ENCODE data around the gene IGFN1. TPM values are rescaled to one million over a fixed set of nuclear protein-coding genes. Genes with fewer than 3 reads are reported as not detected.

Gene IGFN1
- total and polyA plus RNA-seq, 10 of the 15 experiments (the other 5 are each of a cell fraction or from before 2014, with no cell fraction given) = not detected

- Histone ChIP-seq H4K20me1 (ENCODE audit: control insufficient read depth, insufficient read depth) (no peaks in the 10 kb centered on the region; the same call in 1 of the 2 replicates), H3K27ac (ENCODE audit: control insufficient read depth, insufficient read depth) (no peak overlapping the region), H2AFZ (ENCODE audit: control insufficient read depth, low read depth, low read length) (no peak overlapping the region), H3K4me3 (no peak overlapping the region), H3K36me3 (ENCODE audit: control insufficient read depth in 2 of 2, insufficient read depth in 2 of 2, low read length in 1 of 2) (peaks cover 4% of the 10 kb centered on the region in 2 experiments; a peak in 3 of 4 replicates), H3K4me2 (ENCODE audit: control insufficient read depth, insufficient read depth) (no peak overlapping the region), H3K27me3 (replicated peaks in 1 of 2; ENCODE audit: control insufficient read depth in 2 of 2, insufficient read depth in 2 of 2, low read length in 1 of 2) (no peaks in the 10 kb centered on the region), H3K4me1 (ENCODE audit: control insufficient read depth, insufficient read depth, low read length) (no peaks in the 10 kb centered on the region), H3K9me3 (replicated peaks; ENCODE audit: control insufficient read depth, insufficient read depth, low read length) (no peaks in the 10 kb centered on the region), H3K79me2 (ENCODE audit: control insufficient read depth, insufficient read depth, low read length) (no peaks in the 10 kb centered on the region), H3K9ac (ENCODE audit: control insufficient read depth, insufficient read depth, low read length) (no peak overlapping the region)
- BruUV-seq (replicated peaks) = no TSS peak
- WGBS (ENCODE audit: insufficient coverage, insufficient replicate concordance, low lambda C conversion rate, missing lambda C conversion rate) = 88% methylated on average over 16 of the region's 16 CpGs
- DNase-seq (ENCODE audit: low read depth, low spot score) = no peak
- in situ Hi-C loops (cut with MboI) = no loop called here
- intact Hi-C loops (cut with micrococcal nuclease; ENCODE audit: unreplicated experiment) = no loop called here
- ChIA-PET SMC1A (ENCODE audit: uncharacterized antibody, unreplicated experiment) (no interaction called here), CTCF (interaction anchor here (1.2 kb wide), 1 partner anchor 24 kb away, joined by 5 read pairs; no protein-coding TSS in a partner anchor), RAD21 (ENCODE audit: unreplicated experiment) (no interaction called here), POLR2A (no interaction called here)
- ATAC-seq = no peak
- FAIRE-seq = no peak
- TF ChIP-seq PAX8 (IDR thresholded peaks at IDR 0.05) (no peak), USF1 (IDR thresholded peaks at IDR 0.05; ENCODE audit: borderline replicate concordance, extremely low read length, insufficient read depth, low read depth, low read length) (no peak), CTCF (IDR thresholded peaks at IDR 0.05 in 2 of 3, conservative IDR thresholded peaks at IDR 0.05 in 1 of 3; ENCODE audit: control insufficient read depth in 2 of 3, extremely low read depth in 1 of 3, insufficient read depth in 1 of 3, low read depth in 3 of 3, low read length in 3 of 3) (no peak), ETV6 (conservative IDR thresholded peaks at IDR 0.05 in 1 of 2, IDR thresholded peaks at IDR 0.05 in 1 of 2; ENCODE audit: borderline replicate concordance in 1 of 2, low read depth in 1 of 2) (no peak), IRF4 (IDR thresholded peaks at IDR 0.05; ENCODE audit: low read depth, low read length) (no peak), POU2F2 (IDR thresholded peaks at IDR 0.05; ENCODE audit: borderline replicate concordance, low read depth, low read length) (no peak), MYB (IDR thresholded peaks at IDR 0.05; ENCODE audit: borderline replicate concordance, low read depth, low read length) (no peak), FOS (IDR thresholded peaks at IDR 0.05; ENCODE audit: borderline replicate concordance, extremely low read depth, insufficient read length) (no peak), NBN (IDR thresholded peaks at IDR 0.05) (no peak), ZNF592 (IDR thresholded peaks at IDR 0.05) (no peak), CBX3 (IDR thresholded peaks at IDR 0.05; ENCODE audit: borderline replicate concordance, low read depth) (no peak), TCF3 (IDR thresholded peaks at IDR 0.05; ENCODE audit: borderline replicate concordance, insufficient read depth, low read depth, low read length) (no peak), ZNF622 (IDR thresholded peaks at IDR 0.05) (no peak), SREBF2 (IDR thresholded peaks at IDR 0.05; ENCODE audit: low read length) (no peak), ZBED1 (IDR thresholded peaks at IDR 0.05; ENCODE audit: borderline replicate concordance) (no peak)
These were observed 47.5 kb upstream of the IGFN1 start for GRCh38 chr1:201142849-201143725.

Data from GM12878 (cell line).